ENCODE results near the gene G3BP2.
"Not testable (repeated sequence)": the region's sequence is repeated elsewhere in the genome, so short reads cannot be mapped to it uniquely, and the experiment has no call there.

The G3BP2 gene

DNA sequence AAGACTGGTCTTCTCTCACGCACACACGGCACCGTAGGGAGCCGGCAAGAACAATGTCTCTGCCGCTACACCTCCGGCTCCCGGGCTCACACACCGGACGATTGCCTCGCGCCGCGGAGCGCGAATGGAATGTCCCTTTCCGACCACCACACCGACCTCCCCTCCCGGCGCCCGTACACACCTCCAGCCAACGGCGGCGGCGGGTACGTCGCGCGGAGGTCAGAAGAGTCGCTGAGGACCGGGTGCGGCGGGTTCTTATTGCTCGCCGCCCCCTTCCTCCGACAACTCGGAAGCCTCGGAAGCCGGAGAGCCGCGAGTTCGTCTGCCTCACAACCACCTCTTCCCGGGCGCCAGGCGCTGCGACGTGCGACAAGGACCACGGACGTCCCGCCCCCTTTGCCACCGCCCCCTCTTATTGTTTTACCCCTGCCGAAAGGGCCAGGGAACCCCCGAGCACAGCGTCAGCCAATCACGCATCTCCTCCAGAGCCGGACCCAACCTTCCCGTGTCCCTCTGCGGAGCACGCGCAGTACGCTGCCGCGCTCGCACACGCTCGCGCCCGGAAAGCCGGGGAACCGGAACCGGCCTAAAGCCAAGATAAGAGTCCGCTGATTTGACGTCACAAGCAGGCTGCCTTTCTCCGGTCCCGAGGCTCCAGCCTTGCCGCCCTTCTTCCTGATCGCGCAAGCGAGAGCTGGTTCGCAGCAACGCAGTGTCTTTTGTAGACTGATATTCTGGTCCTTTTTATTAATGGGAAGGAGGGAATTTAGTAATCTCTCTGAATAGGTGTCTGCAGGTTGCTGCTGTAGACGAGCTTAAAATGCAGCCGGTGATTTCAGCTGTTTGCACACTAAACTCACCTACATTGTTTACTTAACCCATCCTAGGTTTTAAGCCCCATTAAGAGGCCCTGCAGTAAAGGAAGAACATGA is at the start of gene G3BP2:
G3BP2 (minus strand) TSS at position 385 of the 932 bp plus-strand sequence. CDS start 11,386 bp downstream, outside the sequence.
- DNase-seq (ENCODE audit: low read depth), result peak; percentile 90

DNA sequence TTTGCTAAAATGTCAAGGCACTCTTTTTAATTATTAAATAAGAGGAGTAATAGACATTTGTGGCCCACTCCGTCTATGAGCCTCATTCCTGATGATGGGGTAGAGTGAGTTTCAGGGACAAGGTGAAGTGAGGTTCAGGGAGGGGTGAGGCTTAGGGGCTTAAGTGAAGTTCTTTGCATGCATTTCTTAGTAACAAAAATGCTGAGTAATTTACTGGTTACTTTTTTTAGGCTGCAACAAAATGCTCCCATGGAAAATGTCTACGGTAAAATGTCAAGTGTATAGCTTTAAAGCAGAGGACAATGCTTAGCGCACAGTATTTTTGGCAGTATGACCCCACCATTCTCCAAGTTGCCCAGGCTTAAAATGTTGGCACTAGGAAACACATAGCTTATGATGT is 49.2 kb upstream of the G3BP2 start:
- no peak for DNase-seq (ENCODE audit: low read depth)

GRCh38 chr4:75718529-75718928 is 45.3 kb upstream of the G3BP2 start:
- DNase-seq (ENCODE audit: low read depth), result no peak

GRCh38 chr4:75717408-75717807 is 44.2 kb upstream of the G3BP2 start:
- no peak for DNase-seq (ENCODE audit: low read depth)

- DNase-seq (ENCODE audit: low read depth), result not testable (repeated sequence)
Observed at GRCh38 chr4:75716054-75716453, 42.8 kb upstream of the G3BP2 start.

GRCh38 chr4:75715105-75715799 is 42.0 kb upstream of the G3BP2 start:
- peak; percentile 44 for DNase-seq (ENCODE audit: low read depth)

- DNase-seq (ENCODE audit: low read depth), result no peak
Observed at GRCh38 chr4:75714704-75715103, 41.5 kb upstream of the G3BP2 start.

DNA sequence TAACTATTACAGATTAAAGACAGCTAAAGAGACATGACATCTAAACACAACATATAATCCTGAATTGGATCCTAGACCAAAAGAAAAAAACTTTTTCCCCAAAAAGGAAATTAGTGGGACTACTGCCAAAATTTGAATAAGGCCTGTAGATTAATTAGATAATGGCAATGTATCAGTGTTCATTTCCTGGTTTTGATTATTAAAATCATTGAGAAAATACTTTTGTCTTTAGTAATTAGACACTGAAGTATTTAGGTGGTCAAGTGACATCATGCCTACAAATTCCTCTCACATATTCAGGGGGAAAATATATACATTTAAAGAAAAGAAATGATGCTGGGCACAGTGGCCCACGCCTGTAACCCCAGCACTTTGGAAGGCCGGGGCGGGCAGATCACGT is 40.8 kb upstream of the G3BP2 start:
- DNase-seq (ENCODE audit: low read depth), result no peak

- no peak for DNase-seq (ENCODE audit: low read depth)
Observed at GRCh38 chr4:75710246-75710645, 37.0 kb upstream of the G3BP2 start.

GRCh38 chr4:75708218-75708691 is 35.0 kb upstream of the G3BP2 start:
- no peak for DNase-seq (ENCODE audit: low read depth)

GRCh38 chr4:75705198-75705977 is 32.2 kb upstream of the G3BP2 start:
- DNase-seq (ENCODE audit: low read depth), result no peak

- no peak for DNase-seq (ENCODE audit: low read depth)
Observed at GRCh38 chr4:75702919-75703411, 29.8 kb upstream of the G3BP2 start.

DNA sequence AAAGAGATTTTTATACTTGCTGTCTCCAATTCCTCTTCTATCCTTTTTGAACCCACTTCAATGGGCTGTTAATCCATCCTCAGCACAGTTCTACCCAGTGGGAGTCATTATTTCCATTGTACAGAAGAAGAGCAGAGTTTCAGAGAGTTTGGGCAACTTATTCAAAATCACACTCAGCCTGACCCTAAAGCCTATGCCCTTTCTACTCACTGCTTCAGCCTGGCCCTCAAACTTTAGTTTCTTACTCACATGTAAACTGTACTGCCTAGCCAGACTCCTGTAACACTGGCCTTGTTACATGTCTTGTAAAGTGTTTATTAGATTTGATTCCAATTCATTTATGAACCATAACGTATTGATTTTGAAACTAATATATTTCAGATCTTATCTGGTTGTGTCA is 26.1 kb upstream of the G3BP2 start:
- DNase-seq (ENCODE audit: low read depth), result no peak

DNA sequence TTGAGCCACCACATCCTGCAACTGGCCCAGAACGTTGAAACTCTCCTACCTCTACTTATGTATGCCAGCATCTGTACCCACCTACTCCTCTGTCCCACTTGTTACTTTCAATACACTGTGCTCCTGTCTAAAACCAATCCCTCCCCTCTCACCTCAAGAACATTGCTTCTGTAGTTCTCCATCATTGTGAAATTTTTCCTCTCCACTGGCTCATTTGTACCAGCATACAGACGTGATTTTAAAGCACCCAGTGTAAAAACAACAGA is 25.7 kb upstream of the G3BP2 start:
- no peak for DNase-seq (ENCODE audit: low read depth)

- DNase-seq (ENCODE audit: low read depth), result no peak
Observed at GRCh38 chr4:75698162-75698962, 25.2 kb upstream of the G3BP2 start.

GRCh38 chr4:75696581-75696980 is 23.4 kb upstream of the G3BP2 start:
- no peak for DNase-seq (ENCODE audit: low read depth)

DNA sequence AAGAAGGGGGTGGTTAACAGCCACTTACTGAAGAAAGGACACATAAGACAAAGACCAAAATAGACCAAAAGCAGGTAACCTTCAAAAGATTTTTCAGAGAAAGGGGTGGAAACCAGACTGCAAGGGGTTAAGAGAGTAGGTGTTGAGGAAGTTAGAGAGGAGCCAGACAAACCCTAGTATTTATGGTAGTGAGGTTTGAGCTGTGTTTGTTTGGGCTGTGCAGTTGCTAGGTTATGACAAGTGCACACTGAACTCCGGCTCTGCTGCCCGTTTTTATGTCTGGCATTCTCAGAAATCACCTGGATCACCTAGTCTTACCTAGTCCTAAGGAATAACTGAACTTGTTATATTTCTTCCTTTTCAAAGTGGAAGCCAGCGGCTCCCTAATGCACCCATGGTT is 22.9 kb upstream of the G3BP2 start:
- no peak for DNase-seq (ENCODE audit: low read depth)

GRCh38 chr4:75692066-75692465 is 18.9 kb upstream of the G3BP2 start:
- DNase-seq (ENCODE audit: low read depth), result not testable (repeated sequence)

DNA sequence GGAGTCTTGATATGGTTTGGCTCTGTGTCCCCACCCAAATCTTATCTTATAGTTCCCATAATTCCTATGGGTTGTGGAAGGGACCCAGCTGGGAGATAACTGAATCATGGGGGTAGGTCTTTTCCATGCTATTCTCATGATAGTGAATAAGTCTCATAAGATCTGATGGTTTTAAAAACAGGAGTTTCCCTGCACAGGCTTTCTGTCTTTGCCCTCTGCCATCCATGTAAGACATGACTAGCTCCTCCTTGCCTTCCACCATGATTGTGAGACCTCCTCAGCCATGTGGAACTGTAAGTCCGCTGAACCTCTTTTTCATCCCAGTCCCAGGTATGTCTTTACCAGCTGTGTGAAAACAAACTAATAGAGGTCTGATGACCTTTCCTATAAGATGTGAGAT is 13.9 kb upstream of the G3BP2 start:
- not testable (repeated sequence) for DNase-seq (ENCODE audit: low read depth)

- no peak for DNase-seq (ENCODE audit: low read depth)
Observed at GRCh38 chr4:75686346-75686745, 13.1 kb upstream of the G3BP2 start.

GRCh38 chr4:75685546-75686189 is 12.5 kb upstream of the G3BP2 start:
- no peak for DNase-seq (ENCODE audit: low read depth)
